HEK293T (cell line): ENCODE measurements around the gene OTUB1.

ENCODE experiments used
- ARNT ChIP-seq: fragments of 450-650 bp; IDR thresholded peaks from 2 replicates; pipeline ENCODE4 v1.6.1; 2017; ENCODE audit warnings: mild to moderate bottlenecking
- BHLHE40 ChIP-seq: fragments of 450-650 bp; IDR thresholded peaks from 2 replicates; pipeline ENCODE4 v1.6.1; 2016; ENCODE audit warnings: mild to moderate bottlenecking, moderate library complexity, borderline replicate concordance
- ELF4 ChIP-seq: fragments of 450-650 bp; IDR thresholded peaks from 2 replicates; pipeline ENCODE4 v1.6.1; 2017; ENCODE audit warnings: antibody characterized with exemption
- FOXK2 ChIP-seq: fragments of 450-650 bp; IDR thresholded peaks from 2 replicates; pipeline ENCODE4 v1.6.1; 2016; ENCODE audit warnings: mild to moderate bottlenecking
- FOXM1 ChIP-seq: fragments of 450-650 bp; IDR thresholded peaks from 2 replicates; pipeline ENCODE4 v1.6.1; 2017; ENCODE audit warnings: mild to moderate bottlenecking, borderline replicate concordance
- HDGF ChIP-seq: fragments of 450-650 bp; IDR thresholded peaks from 2 replicates; pipeline ENCODE4 v1.6.1; 2017; ENCODE audit warnings: antibody characterized with exemption, borderline replicate concordance
- NFRKB ChIP-seq: fragments of 450-650 bp; IDR thresholded peaks from 2 replicates; pipeline ENCODE4 v1.6.1; 2016; ENCODE audit warnings: mild to moderate bottlenecking, moderate library complexity
- PKNOX1 ChIP-seq: fragments of 450-650 bp; IDR thresholded peaks from 2 replicates; pipeline ENCODE4 v1.6.1; 2016
- SP1 ChIP-seq: fragments of 450-650 bp; IDR thresholded peaks from 2 replicates; pipeline ENCODE4 v1.6.1; 2017
- SUZ12 ChIP-seq: fragments of 450-650 bp; IDR thresholded peaks from 2 replicates; pipeline ENCODE4 v1.6.1; 2016; ENCODE audit warnings: mild to moderate bottlenecking
- TARDBP ChIP-seq: fragments of 450-650 bp; IDR thresholded peaks from 2 replicates; pipeline ENCODE4 v1.6.1; 2016

GRCh38 chr11:64040684-64041322 lies 54.6 kb downstream of the OTUB1 start:
- TF ChIP-seq BHLHE40 (no peak), FOXM1 (no peak), HDGF (no peak), SUZ12 (no peak), NFRKB (no peak), ARNT (no peak), ELF4 (no peak), FOXK2 (no peak), SP1 (no peak), TARDBP (no peak), PKNOX1 (no peak)
